GM23338 (cell line): Measurements from ENCODE around the gene STIP1. TPM values are rescaled to one million over a fixed set of nuclear protein-coding genes. Genes with fewer than 3 reads are reported as not detected.

ENCODE experiments used
- ATAC-seq: fragments of 200-7000 bp; cut with Tn5 transposase; 3 replicates; pipeline ENCODE4 v1.9.1; 2020
- DNase-seq: peaks from one replicate; pipeline ENCODE4 v3.0.0-alpha.2; 2015; ENCODE audit warnings: low spot score
- H2AFZ ChIP-seq: fragments of 200-600 bp; sonication (generic); 2 replicates; pipeline ENCODE4 v1.8.0; 2016; ENCODE audit warnings: antibody characterized with exemption, mild to moderate bottlenecking, moderate library complexity
- H3F3A ChIP-seq: fragments of 200-600 bp; sonication (generic); replicated peaks from 2 replicates; pipeline ENCODE4 v1.8.0; 2017; ENCODE audit warnings: antibody characterized with exemption, mixed run types, low read depth
- H3K27ac ChIP-seq: fragments of 200-600 bp; sonication (generic); 2 replicates; pipeline ENCODE4 v1.6.1; 2016; ENCODE audit warnings: low read depth
- H3K27me3 ChIP-seq: fragments of 200-600 bp; sonication (generic); 2 replicates; pipeline ENCODE4 v1.8.0; 2016; ENCODE audit warnings: mild to moderate bottlenecking, mixed run types, moderate library complexity; ENCODE audit not compliant: insufficient read depth
- H3K36me3 ChIP-seq: fragments of 200-600 bp; sonication (generic); 2 replicates; pipeline ENCODE4 v1.8.0; 2016; ENCODE audit warnings: mild to moderate bottlenecking; ENCODE audit not compliant: insufficient read depth
- H3K4me1 ChIP-seq: fragments of 200-600 bp; sonication (generic); 2 replicates; pipeline ENCODE4 v1.8.0; 2016; ENCODE audit warnings: mild to moderate bottlenecking, moderate library complexity; ENCODE audit not compliant: insufficient read depth
- H3K4me2 ChIP-seq: fragments of 200-600 bp; sonication (generic); 2 replicates; pipeline ENCODE4 v1.7.1; 2017; ENCODE audit warnings: mixed run types
- H3K4me3 ChIP-seq: fragments of 200-600 bp; sonication (generic); 2 replicates; pipeline ENCODE4 v1.6.1; 2016; ENCODE audit warnings: mixed run types
- H3K79me2 ChIP-seq: fragments of 200-600 bp; sonication (generic); replicated peaks from 2 replicates; pipeline ENCODE4 v1.8.0; 2017; ENCODE audit warnings: mild to moderate bottlenecking; ENCODE audit not compliant: insufficient read depth
- H3K9me2 ChIP-seq: fragments of 200-600 bp; sonication (generic); 2 replicates; pipeline ENCODE4 v1.8.0; 2017; ENCODE audit not compliant: insufficient read depth
- H4K20me1 ChIP-seq: fragments of 200-600 bp; sonication (generic); replicated peaks from 2 replicates; pipeline ENCODE4 v1.8.0; 2017; ENCODE audit warnings: mild to moderate bottlenecking; ENCODE audit not compliant: insufficient read depth
- H3K27ac Mint-ChIP-seq: 2 replicates; pipeline ENCODE4 v1.8.0; 2020; ENCODE audit warnings: inconsistent platforms, mild to moderate bottlenecking, moderate library complexity, mixed read lengths
- H3K27me3 Mint-ChIP-seq: 3 replicates; pipeline ENCODE4 v1.8.0; 2022; ENCODE audit warnings: low read depth, mild to moderate bottlenecking, moderate library complexity, mixed read lengths, inconsistent platforms; ENCODE audit not compliant: insufficient read depth, poor library complexity
- H3K36me3 Mint-ChIP-seq: 3 replicates; pipeline ENCODE4 v1.8.0; 2021; ENCODE audit warnings: low read depth, mild to moderate bottlenecking, inconsistent platforms, moderate library complexity, mixed read lengths
- H3K4me1 Mint-ChIP-seq: 3 replicates; pipeline ENCODE4 v1.8.0; 2020; ENCODE audit warnings: mild to moderate bottlenecking, inconsistent platforms, mixed read lengths
- H3K4me3 Mint-ChIP-seq: 3 replicates; pipeline ENCODE4 v1.8.0; 2021; ENCODE audit warnings: moderate library complexity, mild to moderate bottlenecking, inconsistent platforms, mixed read lengths
- H3K9me3 Mint-ChIP-seq: 3 replicates; pipeline ENCODE4 v1.8.0; 2020; ENCODE audit warnings: moderate library complexity, mild to moderate bottlenecking, inconsistent platforms, mixed read lengths
- CREB1 ChIP-seq: fragments of 250-450 bp; sonication (Bioruptor Pico); IDR thresholded peaks from 2 replicates; pipeline ENCODE4 v1.5.0; 2020; ENCODE audit warnings: low read depth, mild to moderate bottlenecking, moderate library complexity
- CTCF ChIP-seq, 2 experiments: fragments of 200-600 bp in 1 of 2; sonication (generic) in 1 of 2; conservative IDR thresholded peaks; 2 replicates each; pipeline versions ENCODE4 v1.5.1 to v1.6.1; 2016 to 2017; ENCODE audit warnings: antibody characterized with exemption in 2 of 2, low read depth in 2 of 2, mild to moderate bottlenecking in 2 of 2, moderate library complexity in 1 of 2
- EZH2 ChIP-seq: fragments of 200-600 bp; sonication (generic); IDR thresholded peaks from one replicate; pipeline ENCODE4 v1.8.0; 2017; ENCODE audit warnings: antibody characterized with exemption, mild to moderate bottlenecking, low read depth; ENCODE audit not compliant: unreplicated experiment
- POLR2AphosphoS5 ChIP-seq: IDR thresholded peaks from 2 replicates; pipeline ENCODE4 v1.6.1; 2016; ENCODE audit warnings: antibody characterized with exemption, low read depth
- REST ChIP-seq: IDR thresholded peaks from one replicate; pipeline ENCODE4 v1.6.1; 2018; ENCODE audit warnings: antibody characterized with exemption; ENCODE audit not compliant: unreplicated experiment
- ZNF462 ChIP-seq: fragments of 250-450 bp; sonication (Bioruptor Pico); IDR thresholded peaks from 2 replicates; pipeline ENCODE4 v1.5.0; 2020; ENCODE audit warnings: mild to moderate bottlenecking, moderate library complexity
- polyA plus RNA-seq: library from polyadenylated mRNA; unstranded; fragments of >200 nt; fragmentation: Nextera tagmentation; extraction: Ambion mirVana; gene quantifications from 2 replicates; pipeline ENCODE4 v1.2.1, GENCODE V29; 2016
- total RNA-seq: library from RNA; depleted of rRNA; stranded (reverse); fragments of >200 nt; shearing (Covaris generic); gene quantifications from 2 replicates; pipeline ENCODE4 v1.2.3, GENCODE V29; 2014

STIP1 gene
- total and polyA plus RNA-seq, 2 experiments from 2014 or later, result 213 to 351 TPM

GRCh38 chr11:64209563-64209843, 23.5 kb downstream of the STIP1 start:
- Histone ChIP-seq H3K27ac (0 out of 2 replicates have a peak overlapping the region, but pooled peaks have one; percentile 26), H3K4me3 (no peak overlapping the region), H3F3A (peaks cover 12% of the 10 kb centered on the region; the same call in 1 of the 2 replicates), H3K4me2 (no peak overlapping the region), H4K20me1 (peaks cover 7% of the 10 kb centered on the region; the same call in 1 of the 2 replicates), H3K9me2 (no peaks in the 10 kb centered on the region), H3K79me2 (no peaks in the 10 kb centered on the region), H3K27me3 (no peaks in the 10 kb centered on the region), H2AFZ (no peak overlapping the region), H3K4me1 (no peaks in the 10 kb centered on the region; the same call in 1 of the 2 replicates), H3K36me3 (peaks cover 7% of the 10 kb centered on the region)
- Mint-ChIP-seq H3K27me3 (peaks cover 12% of the 10 kb centered on the region), H3K4me1 (peaks cover 6% of the 10 kb centered on the region), H3K4me3 (no peak overlapping the region), H3K36me3 (peaks cover 30% of the 10 kb centered on the region), H3K27ac (no peak overlapping the region), H3K9me3 (no peaks in the 10 kb centered on the region)
- ATAC-seq (no peak), DNase-seq (no peak)
- TF ChIP-seq CREB1 (CRISPR knock-in tag) (no peak), ZNF462 (CRISPR knock-in tag) (no peak)

GRCh38 chr11:64210301-64211020, 24.5 kb downstream of the STIP1 start:
- Mint-ChIP-seq H3K4me1 (peaks cover 3% of the 10 kb centered on the region; the same call in 2 of the 3 replicates), H3K4me3 (no peak overlapping the region), H3K27ac (no peak overlapping the region), H3K9me3 (no peaks in the 10 kb centered on the region), H3K36me3 (peaks cover 30% of the 10 kb centered on the region), H3K27me3 (peaks cover 12% of the 10 kb centered on the region)
- H3K4me1 ChIP-seq, result no peaks in the 10 kb centered on the region; the same call in 1 of the 2 replicates
- H3K4me3 ChIP-seq, result no peak overlapping the region
- ATAC-seq (no peak), DNase-seq (no peak)
- H3K27ac ChIP-seq, result no peak overlapping the region
- no peak overlapping the region for H2AFZ ChIP-seq
- no peaks in the 10 kb centered on the region for H3K9me2 ChIP-seq
- no peaks in the 10 kb centered on the region for H3K79me2 ChIP-seq
- peaks cover under 1% of the 10 kb centered on the region; the same call in 1 of the 2 replicates for H4K20me1 ChIP-seq
- no peaks in the 10 kb centered on the region for H3K27me3 ChIP-seq
- peaks cover 9% of the 10 kb centered on the region; the same call in 1 of the 2 replicates for H3K36me3 ChIP-seq
- peaks cover 13% of the 10 kb centered on the region; the same call in 1 of the 2 replicates for H3F3A ChIP-seq
- no peak overlapping the region for H3K4me2 ChIP-seq
- TF ChIP-seq CREB1 (CRISPR knock-in tag) (no peak), CTCF (conservative IDR thresholded peaks at IDR 0.05; ENCODE audit: low read depth in 2 of 2) (no peak), REST (no peak), POLR2AphosphoS5 (no peak), EZH2 (no peak)
